H1 (cell line): ENCODE measurements around the gene ACP3. TPM values are rescaled to one million over a fixed set of nuclear protein-coding genes. Genes with fewer than 3 reads are reported as not detected.
A peak's percentile ranks its signal among the peaks of the same experiment; 100 is the strongest.

Experiments used
- CTCF ChIA-PET: fragments of 300-600 bp; sonication (Branson Sonifier 250); formaldehyde crosslinking; loops from one replicate; lab custom pipeline; 2021; ENCODE audit not compliant: partially characterized antibody; lab: Charles Lee
- POLR2A ChIA-PET: fragments of 300-600 bp; sonication (Branson Sonifier 250); formaldehyde crosslinking; loops from one replicate; lab custom pipeline; 2021; ENCODE audit warnings: inconsistent platforms; ENCODE audit not compliant: partially characterized antibody; lab: Charles Lee
- DNase-seq, 2 experiments: peaks; one replicate each; pipeline versions ENCODE4 v3.0.0 to v3.0.0-alpha.2; 2010 to 2022; ENCODE audit warnings: low spot score in 2 of 2, low read depth in 1 of 2, mixed read lengths in 1 of 2
- FAIRE-seq: peaks from 2 replicates; lab custom pipeline; 2011; peaks lifted over from hg19 to GRCh38; lab: Jason Lieb, UNC
- H2AFZ ChIP-seq: 2 replicates; pipeline ENCODE4 v1.8.1; 2012; ENCODE audit warnings: low read length, inconsistent platforms
- H2AK5ac ChIP-seq: 2 replicates; pipeline ENCODE4 v1.6.1; 2013; ENCODE audit warnings: low read depth, low read length
- H2BK120ac ChIP-seq: replicated peaks from 2 replicates; pipeline ENCODE3; 2013; ENCODE audit warnings: low read depth, low read length, inconsistent platforms
- H2BK12ac ChIP-seq: 2 replicates; pipeline ENCODE4 v1.6.1; 2013; ENCODE audit warnings: low read depth, low read length
- H2BK15ac ChIP-seq: 2 replicates; pipeline ENCODE4 v1.6.1; 2013; ENCODE audit warnings: low read length
- H2BK20ac ChIP-seq: 2 replicates; pipeline ENCODE4 v1.6.1; 2013; ENCODE audit warnings: low read length
- H2BK5ac ChIP-seq: 2 replicates; pipeline ENCODE4 v1.6.1; 2013; ENCODE audit warnings: low read depth, low read length
- H3K14ac ChIP-seq: 2 replicates; pipeline ENCODE4 v1.6.1; 2013; ENCODE audit warnings: inconsistent platforms; ENCODE audit not compliant: insufficient read length
- H3K18ac ChIP-seq: 2 replicates; pipeline ENCODE4 v1.6.1; 2013; ENCODE audit warnings: low read length; ENCODE audit errors: extremely low read depth
- H3K23ac ChIP-seq: 2 replicates; pipeline ENCODE4 v1.6.1; 2013; ENCODE audit warnings: inconsistent platforms; ENCODE audit not compliant: insufficient read length
- H3K23me2 ChIP-seq: 2 replicates; pipeline ENCODE4 v1.6.1; 2013; ENCODE audit warnings: low read depth, low read length
- H3K27ac ChIP-seq: 2 replicates; pipeline ENCODE4 v1.6.1; 2011; ENCODE audit warnings: low read depth, low read length, inconsistent platforms
- H3K27me3 ChIP-seq, 4 experiments: replicated peaks in 1 of 4; 1 replicate in 1 of 4; 2 replicates in 3 of 4; pipeline versions ENCODE4 v1.6.1 to v1.8.1; 2011 to 2013; ENCODE audit warnings: low read length in 3 of 4, mild to moderate bottlenecking in 3 of 4, inconsistent platforms in 2 of 4, mixed read lengths in 2 of 4, moderate library complexity in 1 of 4; ENCODE audit not compliant: control insufficient read depth in 3 of 4, insufficient read depth in 3 of 4; ENCODE audit errors: extremely low read depth in 1 of 4
- H3K36me3 ChIP-seq, 4 experiments: 2 replicates each; pipeline versions ENCODE4 v1.6.1 to v1.8.1; 2011 to 2013; ENCODE audit warnings: mild to moderate bottlenecking in 4 of 4, low read length in 3 of 4, moderate library complexity in 2 of 4, control low read depth in 1 of 4, inconsistent platforms in 1 of 4; ENCODE audit not compliant: insufficient read depth in 4 of 4, control insufficient read depth in 2 of 4
- H3K4ac ChIP-seq: replicated peaks from 2 replicates; pipeline ENCODE3; 2013; ENCODE audit warnings: low read length, low read depth, mixed read lengths, inconsistent platforms; ENCODE audit not compliant: insufficient read length
- H3K4me1 ChIP-seq, 4 experiments: replicated peaks in 1 of 4; 1 replicate in 1 of 4; 2 replicates in 3 of 4; pipeline versions ENCODE4 v1.6.1 to v1.8.1; 2011 to 2013; ENCODE audit warnings: low read length in 3 of 4, inconsistent platforms in 2 of 4, mixed read lengths in 1 of 4; ENCODE audit not compliant: insufficient read depth in 4 of 4, control insufficient read depth in 3 of 4
- H3K4me2 ChIP-seq, 2 experiments: 2 replicates each; pipeline versions ENCODE4 v1.6.1 to v1.8.1; 2011 to 2013; ENCODE audit warnings: low read depth in 2 of 2, low read length in 2 of 2, control low read depth in 1 of 2, inconsistent platforms in 1 of 2, mild to moderate bottlenecking in 1 of 2; ENCODE audit not compliant: insufficient read depth in 1 of 2
- H3K4me3 ChIP-seq, 4 experiments: fragments of 200-600, 300-600 bp in 1 of 4; sonication (generic), shearing (Covaris generic), sonication (Bioruptor Twin) in 1 of 4; 2 replicates each; pipeline versions ENCODE4 v1.5.1 to v1.8.1; 2011 to 2016; ENCODE audit warnings: low read length in 4 of 4, low read depth in 3 of 4, control low read depth in 2 of 4, inconsistent platforms in 2 of 4, mild to moderate bottlenecking in 2 of 4, mixed read lengths in 1 of 4, moderate library complexity in 1 of 4; ENCODE audit not compliant: insufficient read depth in 2 of 4; ENCODE audit errors: extremely low read depth in 1 of 4
- H3K56ac ChIP-seq: replicated peaks from 2 replicates; pipeline ENCODE3; 2013; ENCODE audit warnings: low read depth, mild to moderate bottlenecking, mixed read lengths, low read length, inconsistent platforms; ENCODE audit not compliant: insufficient read length
- H3K79me1 ChIP-seq: 2 replicates; pipeline ENCODE4 v1.6.1; 2013; ENCODE audit warnings: low read depth, low read length, control low read depth
- H3K79me2 ChIP-seq, 2 experiments: 2 replicates each; pipeline versions ENCODE4 v1.6.1 to v1.8.1; 2012 to 2013; ENCODE audit warnings: low read length in 2 of 2, mild to moderate bottlenecking in 2 of 2, inconsistent platforms in 1 of 2; ENCODE audit not compliant: insufficient read depth in 2 of 2, control insufficient read depth in 1 of 2
- H3K9ac ChIP-seq, 4 experiments: replicated peaks in 1 of 4; 1 replicate in 1 of 4; 2 replicates in 3 of 4; pipeline versions ENCODE4 v1.6.1 to v1.8.1; 2011 to 2013; ENCODE audit warnings: low read depth in 3 of 4, low read length in 3 of 4, control low read depth in 2 of 4, mild to moderate bottlenecking in 2 of 4, moderate library complexity in 2 of 4, inconsistent platforms in 1 of 4; ENCODE audit errors: extremely low read depth in 1 of 4
- H3K9me3 ChIP-seq, 2 experiments: 2 replicates each; pipeline versions ENCODE4 v1.6.1 to v1.8.1; 2012 to 2013; ENCODE audit warnings: mild to moderate bottlenecking in 2 of 2, moderate library complexity in 2 of 2, control low read depth in 1 of 2, inconsistent platforms in 1 of 2, low read depth in 1 of 2, low read length in 1 of 2, mixed read lengths in 1 of 2; ENCODE audit not compliant: insufficient read depth in 2 of 2
- H4K20me1 ChIP-seq, 2 experiments: replicated peaks in 1 of 2; 2 replicates each; pipeline versions ENCODE3 to v1.8.1; 2011 to 2013; ENCODE audit warnings: inconsistent platforms in 2 of 2, low read length in 2 of 2, mild to moderate bottlenecking in 1 of 2; ENCODE audit not compliant: insufficient read depth in 2 of 2, control insufficient read depth in 1 of 2
- H4K5ac ChIP-seq: 2 replicates; pipeline ENCODE4 v1.6.1; 2013; ENCODE audit warnings: low read length, low read depth, mixed read lengths, inconsistent platforms; ENCODE audit not compliant: insufficient read length
- H4K8ac ChIP-seq: 2 replicates; pipeline ENCODE4 v1.8.0; 2013; ENCODE audit warnings: mild to moderate bottlenecking, moderate library complexity, low read length, inconsistent platforms; ENCODE audit not compliant: insufficient read depth; ENCODE audit errors: extremely low read depth
- H4K91ac ChIP-seq: replicated peaks from 2 replicates; pipeline ENCODE3; 2013; ENCODE audit warnings: low read length, mixed read lengths, inconsistent platforms; ENCODE audit not compliant: insufficient read length
- ATF2 ChIP-seq: IDR thresholded peaks from 2 replicates; pipeline ENCODE4 v1.6.1; 2012; ENCODE audit warnings: low read length, inconsistent platforms
- EP300 ChIP-seq, 2 experiments: IDR thresholded peaks; 1 replicate in 1 of 2; 2 replicates in 1 of 2; pipeline ENCODE4 v1.6.1; 2011 to 2012; ENCODE audit warnings: low read depth in 2 of 2, low read length in 2 of 2, mild to moderate bottlenecking in 2 of 2, borderline replicate concordance in 1 of 2, inconsistent platforms in 1 of 2, moderate library complexity in 1 of 2
- MAFK ChIP-seq: IDR thresholded peaks from 2 replicates; pipeline ENCODE4 v1.6.1; 2012; ENCODE audit warnings: low read depth, mild to moderate bottlenecking, improper control_type of control experiment, low read length
- POU5F1 ChIP-seq: IDR thresholded peaks from 2 replicates; pipeline ENCODE4 v1.6.1; 2011; ENCODE audit warnings: low read depth, mild to moderate bottlenecking, low read length, moderate library complexity
- RAD21 ChIP-seq, 2 experiments: IDR thresholded peaks in 1 of 2; conservative IDR thresholded peaks in 1 of 2; 2 replicates each; pipeline ENCODE4 v1.6.1; 2011; ENCODE audit warnings: low read depth in 2 of 2, low read length in 2 of 2, improper control_type of control experiment in 1 of 2, inconsistent platforms in 1 of 2, mild to moderate bottlenecking in 1 of 2, moderate library complexity in 1 of 2
- SAP30 ChIP-seq: fragments of 300-600 bp; sonication (generic); IDR thresholded peaks from 2 replicates; pipeline ENCODE4 v1.7.1; 2012; ENCODE audit warnings: low read length, moderate library complexity, mild to moderate bottlenecking, inconsistent platforms; ENCODE audit not compliant: insufficient read depth, insufficient replicate concordance
- SP2 ChIP-seq: IDR thresholded peaks from 2 replicates; pipeline ENCODE4 v1.6.1; 2012; ENCODE audit warnings: mild to moderate bottlenecking, low read length, inconsistent platforms
- WGBS, 2 experiments: shearing (Covaris generic) in 1 of 2; methylation state at CpG; one replicate each; pipeline versions ENCODE4 v1.1.6 to v1.1.7; 2013 to 2015; ENCODE audit warnings: low lambda C conversion rate in 2 of 2, mixed read lengths in 2 of 2, inconsistent platforms in 1 of 2, low coverage in 1 of 2, missing lambda C conversion rate in 1 of 2; ENCODE audit not compliant: insufficient replicate concordance in 2 of 2, insufficient coverage in 1 of 2, insufficient read length in 1 of 2; ENCODE audit errors: extremely low coverage in 1 of 2, missing lambda C conversion rate in 1 of 2; 5-methylcytosine and 5-hydroxymethylcytosine counted together
- polyA plus RNA-seq, 7 experiments: library from polyadenylated mRNA; depleted of rRNA in 3 of 7; stranded (reverse) in 5 of 7; unstranded in 2 of 7; fragments of >200 nt in 5 of 7; fragments of 200-250 nt in 2 of 7; gene quantifications; 1 replicate in 5 of 7; 2 replicates in 1 of 7; 4 replicates in 1 of 7; pipeline versions ENCODE4 v1.2.1 to v1.2.3, GENCODE V29; 2011 to 2013; ENCODE audit warnings: missing spikeins in 2 of 7, mixed read lengths in 2 of 7
- total RNA-seq: library from RNA; stranded (reverse); fragmentation: NEBNext Ultra II Directional; extraction: Animal tissue kit (Norgen Biotek cat#: 25700); gene quantifications from 2 replicates; pipeline ENCODE4 v1.2.1, GENCODE V29; 2021

The ACP3 gene
- total and polyA plus RNA-seq, 2 of the 8 experiments (the other 6 are each of a cell fraction or from before 2014, with no cell fraction given), result 1.2 to 1.4 TPM

GRCh38 chr3:132399054-132399929 is 82.1 kb downstream of the ACP3 start:
- no peak overlapping the region for H2BK120ac ChIP-seq
- H3K23ac ChIP-seq, result no peak overlapping the region
- H4K5ac ChIP-seq, result no peak overlapping the region
- H3K79me1 ChIP-seq, result no peaks in the 10 kb centered on the region
- no peak overlapping the region for H2BK15ac ChIP-seq
- no peak overlapping the region for H3K4me3 ChIP-seq
- H3K36me3 ChIP-seq, result no peaks in the 10 kb centered on the region
- H3K18ac ChIP-seq, result no peak overlapping the region
- H2AFZ ChIP-seq, result no peak overlapping the region
- no peak overlapping the region for H4K91ac ChIP-seq
- H3K56ac ChIP-seq, result no peak overlapping the region
- H3K4me2 ChIP-seq, result no peak overlapping the region
- no peaks in the 10 kb centered on the region for H3K23me2 ChIP-seq
- DNase-seq (no peak), FAIRE-seq (peak; percentile 99)
- H4K20me1 ChIP-seq, result no peaks in the 10 kb centered on the region
- H2BK5ac ChIP-seq, result no peak overlapping the region
- 0 out of 7 replicates have a peak, but pooled peaks cover 0 to 5% (median 0%) of the 10 kb centered on the region in 4 experiments for H3K4me1 ChIP-seq
- 72% methylated on average over 5 of the region's 5 CpGs; no CpG with 5 or more reads in 1 of the 2 experiments for WGBS, 2 experiments
- no peaks in the 10 kb centered on the region for H3K79me2 ChIP-seq
- no peak overlapping the region for H3K9ac ChIP-seq
- H2AK5ac ChIP-seq, result no peak overlapping the region
- no peak overlapping the region for H3K4ac ChIP-seq
- POLR2A ChIA-PET, result interaction anchor here (0.6 to 6.2 kb wide), 4 partner anchors 18 to 52 kb away, joined by 3 to 32 read pairs (median 4); partner anchors contain the start of gene DNAJC13
- CTCF ChIA-PET, result interaction anchor here (0.6 to 15.4 kb wide), 32 partner anchors 8 to 1175 kb away, joined by 3 to 486 read pairs (median 5); no protein-coding TSS in a partner anchor
- H3K27ac ChIP-seq, result no peak overlapping the region
- H3K14ac ChIP-seq, result no peak overlapping the region
- no peak overlapping the region for H4K8ac ChIP-seq
- no peaks in the 10 kb centered on the region; a peak in 1 of 4 replicates for H3K9me3 ChIP-seq
- H2BK12ac ChIP-seq, result no peak overlapping the region
- no peaks in the 10 kb centered on the region for H3K27me3 ChIP-seq
- no peak overlapping the region for H2BK20ac ChIP-seq
- no peak for TF ChIP-seq SAP30
- no peak for TF ChIP-seq POU5F1
- TF ChIP-seq ATF2, result no peak
- TF ChIP-seq MAFK, result no peak
- TF ChIP-seq RAD21 (IDR thresholded peaks at IDR 0.05 in 1 of 2, conservative IDR thresholded peaks at IDR 0.05 in 1 of 2; ENCODE audit: low read depth in 2 of 2, low read length in 2 of 2), result peak; percentile 98 to 99
- TF ChIP-seq SP2, result no peak
- TF ChIP-seq EP300 (IDR thresholded peaks at IDR 0.05; ENCODE audit: borderline replicate concordance in 1 of 2, low read depth in 2 of 2, low read length in 2 of 2), result peak in 1 of 2 experiments; percentile 12; a peak in 1 of 3 replicates
